SK-N-MC (cell line): Measurements from ENCODE around the gene ZNF600.
"Not testable (repeated sequence)": the region's sequence is repeated elsewhere in the genome, so short reads cannot be mapped to it uniquely, and the experiment has no call there.

Experiments used
- EZH2 ChIP-seq: fragments of 200-600 bp; sonication (generic); IDR thresholded peaks from one replicate; pipeline ENCODE4 v1.6.1; 2017; ENCODE audit warnings: antibody characterized with exemption
- FOXP2 ChIP-seq: optimal IDR thresholded peaks from 2 replicates; pipeline ENCODE3; 2011; ENCODE audit warnings: mild to moderate bottlenecking, moderate library complexity; ENCODE audit not compliant: insufficient read depth; ENCODE audit errors: extremely low read length, control extremely low read depth
- POLR2AphosphoS5 ChIP-seq: IDR thresholded peaks from 2 replicates; pipeline ENCODE4 v1.6.1; 2012; ENCODE audit warnings: mild to moderate bottlenecking, low read depth, low read length, borderline replicate concordance

DNA sequence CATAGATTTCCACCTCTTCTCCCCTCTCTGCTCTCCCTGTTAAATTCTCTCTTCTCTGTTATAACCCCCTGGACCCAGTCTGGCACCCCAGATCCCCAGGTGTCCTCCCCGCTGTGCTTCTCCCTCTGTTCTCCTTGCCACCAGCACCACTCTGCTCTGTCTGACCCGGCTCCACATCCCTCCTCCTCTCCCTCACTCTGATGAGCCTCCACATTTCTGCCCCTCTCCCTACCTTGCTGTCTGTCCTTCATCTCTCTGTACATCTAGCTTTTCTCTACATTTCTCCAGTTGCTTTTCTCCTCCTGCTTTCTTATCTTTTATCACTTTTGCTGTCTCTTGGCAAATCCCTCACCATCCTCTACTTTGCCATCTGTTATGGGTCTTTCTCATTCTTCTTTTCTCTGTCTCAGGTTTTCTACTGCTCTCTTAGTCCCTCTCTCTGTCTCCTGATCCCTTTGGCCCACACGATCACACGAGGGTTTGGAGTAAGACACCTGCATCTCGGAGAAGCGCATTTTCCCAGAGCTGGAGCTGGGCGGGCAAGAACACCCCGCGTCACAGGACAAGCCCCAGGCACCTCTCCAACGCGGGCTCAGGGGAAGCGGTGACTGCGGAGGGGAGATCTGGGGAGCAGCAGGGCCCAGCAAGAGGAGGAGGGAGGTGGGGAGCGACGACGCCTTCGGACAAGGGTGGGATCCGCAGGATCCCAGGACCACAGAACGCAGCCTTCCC, 34.0 kb upstream of the ZNF600 start:
- TF ChIP-seq POLR2AphosphoS5, EZH2, FOXP2: not testable (repeated sequence)
